HepG2 (cell line): ENCODE measurements around the gene NUDT22. TPM values are rescaled to one million over a fixed set of nuclear protein-coding genes. Genes with fewer than 3 reads are reported as not detected.

Experiments used
- FOXK2 ChIP-seq: fragments of 450-650 bp; IDR thresholded peaks from 2 replicates; pipeline ENCODE4 v1.6.1; 2016
- MAFK ChIP-seq, 2 experiments: IDR thresholded peaks in 1 of 2; conservative IDR thresholded peaks in 1 of 2; 2 replicates each; pipeline ENCODE4 v1.6.1; 2011; ENCODE audit warnings: improper control_type of control experiment in 2 of 2, low read length in 2 of 2
- MAZ ChIP-seq, 2 experiments: sonication (generic) in 1 of 2; formaldehyde crosslinking in 1 of 2; IDR thresholded peaks; 2 replicates each; pipeline versions ENCODE4 v1.5.0 to v1.6.1; 2012 to 2020; ENCODE audit warnings: low read depth in 2 of 2, mild to moderate bottlenecking in 2 of 2, borderline replicate concordance in 1 of 2, improper control_type of control experiment in 1 of 2, low read length in 1 of 2, missing genetic modification reagents in 1 of 2, moderate library complexity in 1 of 2
- PITX1 ChIP-seq: sonication (generic); formaldehyde crosslinking; IDR thresholded peaks from 2 replicates; pipeline ENCODE4 v1.5.1; 2020; ENCODE audit warnings: mild to moderate bottlenecking, missing genetic modification reagents
- RBAK ChIP-seq: sonication (generic); formaldehyde crosslinking; IDR thresholded peaks from 2 replicates; pipeline ENCODE4 v1.5.1; 2020; ENCODE audit warnings: mild to moderate bottlenecking, missing genetic modification reagents
- SETDB1 ChIP-seq: sonication (generic); formaldehyde crosslinking; IDR thresholded peaks from 2 replicates; pipeline ENCODE4 v1.5.1; 2020; ENCODE audit warnings: missing genetic modification reagents, mild to moderate bottlenecking, borderline replicate concordance
- SIX4 ChIP-seq: sonication (generic); formaldehyde crosslinking; IDR thresholded peaks from 2 replicates; pipeline ENCODE4 v1.4.0; 2020; ENCODE audit warnings: missing genetic modification reagents
- SP1 ChIP-seq, 2 experiments: fragments of 450-650 bp in 1 of 2; sonication (generic) in 1 of 2; formaldehyde crosslinking in 1 of 2; IDR thresholded peaks; 2 replicates each; pipeline versions ENCODE4 v1.4.0 to v1.6.1; 2016 to 2020; ENCODE audit warnings: missing genetic modification reagents in 1 of 2
- SP4 ChIP-seq: sonication (generic); formaldehyde crosslinking; IDR thresholded peaks from 2 replicates; pipeline ENCODE4 v1.8.1; 2023; ENCODE audit warnings: mild to moderate bottlenecking, missing genetic modification reagents
- ZNF160 ChIP-seq: sonication (generic); formaldehyde crosslinking; IDR thresholded peaks from 2 replicates; pipeline ENCODE4 v1.8.0; 2022; ENCODE audit warnings: mild to moderate bottlenecking, inconsistent platforms, missing genetic modification reagents
- ZNF333 ChIP-seq: sonication (generic); formaldehyde crosslinking; IDR thresholded peaks from 2 replicates; pipeline ENCODE4 v1.4.0; 2020; ENCODE audit warnings: mild to moderate bottlenecking, missing genetic modification reagents, borderline replicate concordance
- ZNF337 ChIP-seq: sonication (generic); formaldehyde crosslinking; IDR thresholded peaks from 2 replicates; pipeline ENCODE4 v1.5.1; 2020; ENCODE audit warnings: missing genetic modification reagents, low read depth, mild to moderate bottlenecking, borderline replicate concordance
- ZNF430 ChIP-seq: sonication (generic); formaldehyde crosslinking; IDR thresholded peaks from 2 replicates; pipeline ENCODE4 v1.9.0; 2021; ENCODE audit warnings: mild to moderate bottlenecking, missing genetic modification reagents
- ZNF550 ChIP-seq: sonication (generic); formaldehyde crosslinking; IDR thresholded peaks from 2 replicates; pipeline ENCODE4 v1.4.0; 2020; ENCODE audit warnings: mild to moderate bottlenecking, missing genetic modification reagents, borderline replicate concordance
- ZSCAN31 ChIP-seq: sonication (generic); formaldehyde crosslinking; IDR thresholded peaks from 2 replicates; pipeline ENCODE4 v1.5.0; 2020; ENCODE audit warnings: low read depth, mild to moderate bottlenecking, missing genetic modification reagents
- polyA plus RNA-seq, 8 experiments: library from polyadenylated mRNA; depleted of rRNA in 3 of 8; stranded (reverse) in 7 of 8; unstranded in 1 of 8; fragments of >200 nt; fragmentation: Illumina TruSeq in 4 of 8; extraction: Trizol in 4 of 8; gene quantifications; 2 replicates each; pipeline versions ENCODE4 v1.2.1 to v1.2.3, GENCODE V29; 2011 to 2016; ENCODE audit warnings: low read depth in 4 of 8, missing spikeins in 1 of 8, mixed read lengths in 1 of 8; ENCODE audit not compliant: insufficient read depth in 1 of 8
- total RNA-seq, 5 experiments: library from RNA; depleted of rRNA; stranded (reverse); fragments of >200 nt; fragmentation: Illumina TruSeq; extraction: Trizol; gene quantifications; 2 replicates each; pipeline ENCODE4 v1.2.3, GENCODE V29; 2016; ENCODE audit warnings: low read depth in 1 of 5
- TF ChIP-seq, protein P1 (sequence below): sonication (generic); formaldehyde crosslinking; IDR thresholded peaks from 2 replicates; pipeline ENCODE4 v1.4.0; 2020; ENCODE audit warnings: missing genetic modification reagents
- TF ChIP-seq, protein P2 (sequence below): fragments of 450-650 bp; IDR thresholded peaks from 2 replicates; pipeline ENCODE4 v1.6.1; 2017
- TF ChIP-seq, protein P3 (sequence below): sonication (generic); formaldehyde crosslinking; IDR thresholded peaks from 2 replicates; pipeline ENCODE4 v1.9.0; 2022; ENCODE audit warnings: low read depth, missing genetic modification reagents

NUDT22 gene
- total and polyA plus RNA-seq, 2 of the 13 experiments (the other 11 are each of a cell fraction or from before 2014, with no cell fraction given) = 33.5 to 39.8 TPM

DNA sequence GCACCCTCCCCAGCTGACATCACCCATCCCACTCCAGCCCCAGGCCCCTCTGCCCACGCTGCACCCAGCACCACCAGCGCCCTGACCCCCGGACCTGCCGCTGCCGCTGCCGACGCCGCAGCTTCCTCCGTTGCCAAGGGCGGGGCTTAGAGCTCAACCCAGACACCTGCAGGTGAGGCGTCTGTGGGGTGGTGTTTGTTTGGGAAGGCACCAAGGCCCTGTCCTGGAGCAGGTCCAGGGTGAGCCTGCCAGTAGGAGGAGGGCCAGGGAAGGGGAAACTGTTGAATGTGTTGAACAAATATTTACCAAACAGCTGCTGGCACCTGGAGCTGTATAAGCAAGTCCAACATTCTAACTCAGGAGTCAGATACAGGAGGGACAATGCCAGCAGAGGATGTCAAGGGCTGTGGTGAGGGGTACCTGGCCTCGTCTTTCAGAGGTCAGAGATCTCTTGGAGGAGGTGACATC is 11.4 kb downstream of the NUDT22 start (continued):
- no peak for TF ChIP-seq FOXK2
- no peak for TF ChIP-seq SIX4 (CRISPR knock-in tag)
- no peak for TF ChIP-seq SP1 (IDR thresholded peaks at IDR 0.05)
- TF ChIP-seq SP1 (CRISPR knock-in tag; IDR thresholded peaks at IDR 0.05) = 0 out of 2 replicates have a peak, but pooled peaks have one; percentile 28
- no peak for TF ChIP-seq ZNF337 (CRISPR knock-in tag)
- no peak for TF ChIP-seq ZNF333 (CRISPR knock-in tag)
- no peak for TF ChIP-seq MAFK (conservative IDR thresholded peaks at IDR 0.05 in 1 of 2, IDR thresholded peaks at IDR 0.05 in 1 of 2; ENCODE audit: low read length in 2 of 2)
- no peak for TF ChIP-seq ZNF550 (CRISPR knock-in tag)
- peak; percentile 86; the same call in 1 of the 2 replicates for TF ChIP-seq ZNF430 (CRISPR knock-in tag)
- TF ChIP-seq, protein P1, sequence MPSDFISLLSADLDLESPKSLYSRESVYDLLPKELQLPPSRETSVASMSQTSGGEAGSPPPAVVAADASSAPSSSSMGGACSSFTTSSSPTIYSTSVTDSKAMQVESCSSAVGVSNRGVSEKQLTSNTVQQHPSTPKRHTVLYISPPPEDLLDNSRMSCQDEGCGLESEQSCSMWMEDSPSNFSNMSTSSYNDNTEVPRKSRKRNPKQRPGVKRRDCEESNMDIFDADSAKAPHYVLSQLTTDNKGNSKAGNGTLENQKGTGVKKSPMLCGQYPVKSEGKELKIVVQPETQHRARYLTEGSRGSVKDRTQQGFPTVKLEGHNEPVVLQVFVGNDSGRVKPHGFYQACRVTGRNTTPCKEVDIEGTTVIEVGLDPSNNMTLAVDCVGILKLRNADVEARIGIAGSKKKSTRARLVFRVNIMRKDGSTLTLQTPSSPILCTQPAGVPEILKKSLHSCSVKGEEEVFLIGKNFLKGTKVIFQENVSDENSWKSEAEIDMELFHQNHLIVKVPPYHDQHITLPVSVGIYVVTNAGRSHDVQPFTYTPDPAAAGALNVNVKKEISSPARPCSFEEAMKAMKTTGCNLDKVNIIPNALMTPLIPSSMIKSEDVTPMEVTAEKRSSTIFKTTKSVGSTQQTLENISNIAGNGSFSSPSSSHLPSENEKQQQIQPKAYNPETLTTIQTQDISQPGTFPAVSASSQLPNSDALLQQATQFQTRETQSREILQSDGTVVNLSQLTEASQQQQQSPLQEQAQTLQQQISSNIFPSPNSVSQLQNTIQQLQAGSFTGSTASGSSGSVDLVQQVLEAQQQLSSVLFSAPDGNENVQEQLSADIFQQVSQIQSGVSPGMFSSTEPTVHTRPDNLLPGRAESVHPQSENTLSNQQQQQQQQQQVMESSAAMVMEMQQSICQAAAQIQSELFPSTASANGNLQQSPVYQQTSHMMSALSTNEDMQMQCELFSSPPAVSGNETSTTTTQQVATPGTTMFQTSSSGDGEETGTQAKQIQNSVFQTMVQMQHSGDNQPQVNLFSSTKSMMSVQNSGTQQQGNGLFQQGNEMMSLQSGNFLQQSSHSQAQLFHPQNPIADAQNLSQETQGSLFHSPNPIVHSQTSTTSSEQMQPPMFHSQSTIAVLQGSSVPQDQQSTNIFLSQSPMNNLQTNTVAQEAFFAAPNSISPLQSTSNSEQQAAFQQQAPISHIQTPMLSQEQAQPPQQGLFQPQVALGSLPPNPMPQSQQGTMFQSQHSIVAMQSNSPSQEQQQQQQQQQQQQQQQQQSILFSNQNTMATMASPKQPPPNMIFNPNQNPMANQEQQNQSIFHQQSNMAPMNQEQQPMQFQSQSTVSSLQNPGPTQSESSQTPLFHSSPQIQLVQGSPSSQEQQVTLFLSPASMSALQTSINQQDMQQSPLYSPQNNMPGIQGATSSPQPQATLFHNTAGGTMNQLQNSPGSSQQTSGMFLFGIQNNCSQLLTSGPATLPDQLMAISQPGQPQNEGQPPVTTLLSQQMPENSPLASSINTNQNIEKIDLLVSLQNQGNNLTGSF (CRISPR knock-in tag) = no peak
- no peak; the same call in 1 of the 2 replicates for TF ChIP-seq MAZ (IDR thresholded peaks at IDR 0.05; ENCODE audit: borderline replicate concordance, low read depth, low read length)
- no peak for TF ChIP-seq MAZ (CRISPR knock-in tag; IDR thresholded peaks at IDR 0.05; ENCODE audit: low read depth)
- TF ChIP-seq, protein P2, sequence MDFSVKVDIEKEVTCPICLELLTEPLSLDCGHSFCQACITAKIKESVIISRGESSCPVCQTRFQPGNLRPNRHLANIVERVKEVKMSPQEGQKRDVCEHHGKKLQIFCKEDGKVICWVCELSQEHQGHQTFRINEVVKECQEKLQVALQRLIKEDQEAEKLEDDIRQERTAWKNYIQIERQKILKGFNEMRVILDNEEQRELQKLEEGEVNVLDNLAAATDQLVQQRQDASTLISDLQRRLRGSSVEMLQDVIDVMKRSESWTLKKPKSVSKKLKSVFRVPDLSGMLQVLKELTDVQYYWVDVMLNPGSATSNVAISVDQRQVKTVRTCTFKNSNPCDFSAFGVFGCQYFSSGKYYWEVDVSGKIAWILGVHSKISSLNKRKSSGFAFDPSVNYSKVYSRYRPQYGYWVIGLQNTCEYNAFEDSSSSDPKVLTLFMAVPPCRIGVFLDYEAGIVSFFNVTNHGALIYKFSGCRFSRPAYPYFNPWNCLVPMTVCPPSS = no peak
- TF ChIP-seq RBAK (CRISPR knock-in tag) = no peak
- TF ChIP-seq, protein P3, sequence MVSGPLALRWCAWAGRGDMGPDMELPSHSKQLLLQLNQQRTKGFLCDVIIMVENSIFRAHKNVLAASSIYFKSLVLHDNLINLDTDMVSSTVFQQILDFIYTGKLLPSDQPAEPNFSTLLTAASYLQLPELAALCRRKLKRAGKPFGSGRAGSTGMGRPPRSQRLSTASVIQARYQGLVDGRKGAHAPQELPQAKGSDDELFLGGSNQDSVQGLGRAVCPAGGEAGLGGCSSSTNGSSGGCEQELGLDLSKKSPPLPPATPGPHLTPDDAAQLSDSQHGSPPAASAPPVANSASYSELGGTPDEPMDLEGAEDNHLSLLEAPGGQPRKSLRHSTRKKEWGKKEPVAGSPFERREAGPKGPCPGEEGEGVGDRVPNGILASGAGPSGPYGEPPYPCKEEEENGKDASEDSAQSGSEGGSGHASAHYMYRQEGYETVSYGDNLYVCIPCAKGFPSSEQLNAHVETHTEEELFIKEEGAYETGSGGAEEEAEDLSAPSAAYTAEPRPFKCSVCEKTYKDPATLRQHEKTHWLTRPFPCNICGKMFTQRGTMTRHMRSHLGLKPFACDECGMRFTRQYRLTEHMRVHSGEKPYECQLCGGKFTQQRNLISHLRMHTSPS (CRISPR knock-in tag) = peak; percentile 80; the same call in 1 of the 2 replicates
- TF ChIP-seq PITX1 (CRISPR knock-in tag) = peak; percentile 79; the same call in 1 of the 2 replicates
- no peak for TF ChIP-seq ZSCAN31 (CRISPR knock-in tag)
- no peak for TF ChIP-seq ZNF160
- TF ChIP-seq SP4 (CRISPR knock-in tag) = 0 out of 2 replicates have a peak, but pooled peaks have one; percentile 35
- no peak for TF ChIP-seq SETDB1 (CRISPR knock-in tag)
